Sigmoid colon (tissue), 7 donors: ENCODE data around the gene IL1RAPL2. TPM values are rescaled to one million over a fixed set of nuclear protein-coding genes. Genes with fewer than 3 reads are reported as not detected.

Experiments
- DNase-seq: peaks from one replicate; pipeline ENCODE4 v3.0.0-alpha.2; 2019
- H3K27ac ChIP-seq, 4 donors: fragments of 200-600 bp; sonication (generic); one replicate each; pipeline ENCODE4 v1.5.1; 2016 to 2019; ENCODE audit warnings: mild to moderate bottlenecking in 1 of 4
- H3K27me3 ChIP-seq, 3 donors: fragments of 200-600 bp; sonication (generic); one replicate each; pipeline ENCODE4 v1.5.1; 2019; ENCODE audit warnings: mild to moderate bottlenecking in 1 of 3
- H3K36me3 ChIP-seq, 4 donors: fragments of 200-600 bp; sonication (generic); one replicate each; pipeline ENCODE4 v1.5.1; 2016 to 2019
- H3K4me1 ChIP-seq, 4 donors: fragments of 200-600 bp; sonication (generic); one replicate each; pipeline ENCODE4 v1.5.1; 2017 to 2019
- H3K4me3 ChIP-seq, 4 donors: fragments of 200-600 bp; sonication (generic); one replicate each; pipeline ENCODE4 v1.5.1; 2017 to 2019; ENCODE audit warnings: mild to moderate bottlenecking in 2 of 4, moderate library complexity in 1 of 4
- H3K9me3 ChIP-seq, 4 donors: fragments of 200-600 bp in 3 of 4; sonication (generic) in 3 of 4; one replicate each; pipeline versions ENCODE4 v1.5.1 to v1.6.1; 2013 to 2019
- CTCF ChIP-seq, 4 experiments: fragments of 450-650 bp in 3 of 4; fragments of 200-600 bp in 1 of 4; IDR thresholded peaks; one replicate each; pipeline ENCODE4 v1.5.1; 2016 to 2019; ENCODE audit warnings: antibody characterized with exemption in 4 of 4, mild to moderate bottlenecking in 3 of 4, moderate library complexity in 2 of 4
- EP300 ChIP-seq, 4 donors: sonication (generic); formaldehyde crosslinking; IDR thresholded peaks; one replicate each; pipeline ENCODE4 v1.6.1; 2017; ENCODE audit warnings: antibody characterized with exemption in 4 of 4
- POLR2A ChIP-seq, 2 donors: fragments of 450-650 bp; IDR thresholded peaks; one replicate each; pipeline ENCODE4 v1.6.1; 2016; ENCODE audit warnings: antibody characterized with exemption in 2 of 2, mild to moderate bottlenecking in 2 of 2, moderate library complexity in 2 of 2
- POLR2AphosphoS5 ChIP-seq, 4 donors: sonication (generic); formaldehyde crosslinking; IDR thresholded peaks; one replicate each; pipeline ENCODE4 v1.6.1; 2017; ENCODE audit warnings: antibody characterized with exemption in 4 of 4
- WGBS, 2 donors: extraction: QIAGEN DNeasy Blood & Tissue Kit; methylation state at CpG; one replicate each; pipeline ENCODE4 v1.1.7; 2013; 5-methylcytosine and 5-hydroxymethylcytosine counted together
- intact Hi-C: fragments of 100-400 bp; cut with DNase I; formaldehyde crosslinking; loops from one replicate; pipeline ENCODE4 v1.15.1; 2023
- polyA plus RNA-seq, 3 donors: library from polyadenylated mRNA; stranded (reverse); fragments of 200-250 nt; gene quantifications; one replicate each; pipeline ENCODE4 v1.2.3, GENCODE V29; 2013
- total RNA-seq, 4 donors: library from RNA; depleted of rRNA; stranded (reverse); fragments of >200 nt; gene quantifications; one replicate each; pipeline ENCODE4 v1.1.0, GENCODE V29; 2016
- donor health status: healthy with polysubstance abuse.
- donor health status: Bipolar disorder and iron deficiency.
- donor health status: healthy.

IL1RAPL2 gene
- total and polyA plus RNA-seq, 7 donors, result 0.01 to 1.1 (median 0.79) TPM; not detected in 3

- Histone ChIP-seq H3K27me3 (no peaks in the 10 kb centered on the region), H3K27ac (no peak overlapping the region), H3K4me3 (no peak overlapping the region), H3K9me3 (no peaks in the 10 kb centered on the region), H3K36me3 (no peaks in the 10 kb centered on the region), H3K4me1 (no peaks in the 10 kb centered on the region)
- 68 to 76% methylated on average over 3 of the region's 3 CpGs for WGBS, 2 donors
- no peak for TF ChIP-seq EP300 (IDR thresholded peaks at IDR 0.05)
- no peak for TF ChIP-seq CTCF (IDR thresholded peaks at IDR 0.05)
- no peak for TF ChIP-seq POLR2AphosphoS5 (IDR thresholded peaks at IDR 0.05)
- TF ChIP-seq POLR2A (IDR thresholded peaks at IDR 0.05), result no peak
- intact Hi-C loops, result no loop called here
- DNase-seq, result no peak
Measured at GRCh38 chrX:105297041-105297440, 731.0 kb downstream of the IL1RAPL2 start.

- no peak for TF ChIP-seq POLR2A (IDR thresholded peaks at IDR 0.05)
- no peak for TF ChIP-seq CTCF (IDR thresholded peaks at IDR 0.05)
- no peak for TF ChIP-seq EP300 (IDR thresholded peaks at IDR 0.05)
- no peak for TF ChIP-seq POLR2AphosphoS5 (IDR thresholded peaks at IDR 0.05)
- H3K36me3 ChIP-seq, result no peaks in the 10 kb centered on the region
- no peak overlapping the region for H3K4me3 ChIP-seq
- no peaks in the 10 kb centered on the region for H3K9me3 ChIP-seq
- no peak overlapping the region for H3K27ac ChIP-seq
- intact Hi-C loops, result no loop called here
- no peaks in the 10 kb centered on the region for H3K27me3 ChIP-seq
- DNase-seq, result no peak
- WGBS, 2 donors, result 80 to 84% methylated on average over 1 of the region's 1 CpG
- H3K4me1 ChIP-seq, result no peaks in the 10 kb centered on the region
Measured at GRCh38 chrX:105299286-105299685, 733.3 kb downstream of the IL1RAPL2 start.

- Histone ChIP-seq H3K27ac (no peak overlapping the region), H3K4me1 (no peaks in the 10 kb centered on the region), H3K36me3 (no peaks in the 10 kb centered on the region), H3K9me3 (no peaks in the 10 kb centered on the region), H3K4me3 (no peak overlapping the region), H3K27me3 (no peaks in the 10 kb centered on the region)
- 85 to 90% methylated on average over 1 of the region's 1 CpG for WGBS, 2 donors
- intact Hi-C loops, result no loop called here
- DNase-seq, result no peak
- TF ChIP-seq POLR2A (IDR thresholded peaks at IDR 0.05), result no peak
- no peak for TF ChIP-seq CTCF (IDR thresholded peaks at IDR 0.05)
- TF ChIP-seq EP300 (IDR thresholded peaks at IDR 0.05), result no peak
- no peak for TF ChIP-seq POLR2AphosphoS5 (IDR thresholded peaks at IDR 0.05)
Measured at GRCh38 chrX:105302246-105302645, 736.2 kb downstream of the IL1RAPL2 start.

- DNase-seq, result no peak
- H3K27ac ChIP-seq, result no peak overlapping the region
- H3K36me3 ChIP-seq, result no peaks in the 10 kb centered on the region
- no peaks in the 10 kb centered on the region for H3K9me3 ChIP-seq
- TF ChIP-seq CTCF (IDR thresholded peaks at IDR 0.05), result no peak
- TF ChIP-seq EP300 (IDR thresholded peaks at IDR 0.05), result no peak
- no peak for TF ChIP-seq POLR2AphosphoS5 (IDR thresholded peaks at IDR 0.05)
- no peak for TF ChIP-seq POLR2A (IDR thresholded peaks at IDR 0.05)
- WGBS, 2 donors, result 26 to 70% methylated on average over 1 of the region's 1 CpG
- H3K27me3 ChIP-seq, result no peaks in the 10 kb centered on the region
- intact Hi-C loops, result no loop called here
- no peaks in the 10 kb centered on the region for H3K4me1 ChIP-seq
- no peak overlapping the region for H3K4me3 ChIP-seq
Measured at GRCh38 chrX:105307762-105308161, 741.8 kb downstream of the IL1RAPL2 start.

- H3K4me1 ChIP-seq, result no peaks in the 10 kb centered on the region
- TF ChIP-seq CTCF (IDR thresholded peaks at IDR 0.05) (no peak), POLR2AphosphoS5 (IDR thresholded peaks at IDR 0.05) (no peak), POLR2A (IDR thresholded peaks at IDR 0.05) (no peak), EP300 (IDR thresholded peaks at IDR 0.05) (no peak)
- no peaks in the 10 kb centered on the region for H3K9me3 ChIP-seq
- intact Hi-C loops, result no loop called here
- no peak overlapping the region for H3K27ac ChIP-seq
- no peaks in the 10 kb centered on the region for H3K27me3 ChIP-seq
- H3K36me3 ChIP-seq, result no peaks in the 10 kb centered on the region
- no peak for DNase-seq
- H3K4me3 ChIP-seq, result no peak overlapping the region
- WGBS, 2 donors, result 22 to 64% methylated on average over 1 of the region's 1 CpG
Measured at GRCh38 chrX:105313596-105313995, 747.6 kb downstream of the IL1RAPL2 start.
